GM19351 (cell line): Measurements from ENCODE around the gene NPDC1.

ENCODE experiments used
- ATAC-seq: cut with Tn5 transposase; IDR thresholded peaks from one replicate; pipeline ENCODE4 v1.9.1; 2021; ENCODE audit warnings: mild to moderate bottlenecking, moderate library complexity; ENCODE audit not compliant: unreplicated experiment

Gene NPDC1, protein sequence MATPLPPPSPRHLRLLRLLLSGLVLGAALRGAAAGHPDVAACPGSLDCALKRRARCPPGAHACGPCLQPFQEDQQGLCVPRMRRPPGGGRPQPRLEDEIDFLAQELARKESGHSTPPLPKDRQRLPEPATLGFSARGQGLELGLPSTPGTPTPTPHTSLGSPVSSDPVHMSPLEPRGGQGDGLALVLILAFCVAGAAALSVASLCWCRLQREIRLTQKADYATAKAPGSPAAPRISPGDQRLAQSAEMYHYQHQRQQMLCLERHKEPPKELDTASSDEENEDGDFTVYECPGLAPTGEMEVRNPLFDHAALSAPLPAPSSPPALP

DNA sequence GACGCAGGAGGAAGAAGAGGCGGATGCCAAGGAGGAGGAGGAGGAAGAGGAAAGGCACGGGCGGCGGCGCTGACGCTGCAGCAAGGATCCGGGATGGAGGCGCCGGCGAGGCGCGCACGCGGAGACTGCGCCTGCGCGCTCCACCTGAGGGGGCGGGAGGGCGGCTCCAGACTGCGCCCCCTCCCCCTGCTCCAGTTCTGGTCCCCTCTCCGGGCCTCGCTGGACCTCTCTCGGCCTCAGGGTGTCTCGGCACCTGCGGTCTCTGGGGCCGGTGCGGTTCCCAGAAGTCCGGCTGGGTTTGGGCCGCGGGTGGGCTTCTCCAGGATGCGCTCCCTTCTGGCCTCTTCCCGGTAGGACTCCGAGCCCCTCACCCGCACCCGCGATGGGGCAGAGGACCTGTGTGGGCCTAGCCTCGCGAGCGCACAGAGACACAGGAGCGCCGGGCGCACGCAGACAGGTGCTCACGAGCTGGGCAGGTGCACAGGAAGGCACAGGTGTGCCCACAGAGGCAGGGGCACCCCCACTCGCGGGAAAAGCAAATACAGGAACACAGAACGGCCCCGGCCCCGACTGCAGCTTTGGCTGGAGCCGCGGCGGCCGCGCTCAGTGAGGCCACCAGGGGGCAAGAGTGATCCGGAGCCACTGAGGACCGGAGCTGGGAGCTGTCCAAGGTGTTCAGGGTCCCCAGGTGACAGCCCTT is at the start of gene NPDC1:
Gene NPDC1 (minus strand): TSS at position 90 of the 700 bp plus-strand sequence. CDS start 188 bp downstream, outside the sequence.
- ATAC-seq = no peak

DNA sequence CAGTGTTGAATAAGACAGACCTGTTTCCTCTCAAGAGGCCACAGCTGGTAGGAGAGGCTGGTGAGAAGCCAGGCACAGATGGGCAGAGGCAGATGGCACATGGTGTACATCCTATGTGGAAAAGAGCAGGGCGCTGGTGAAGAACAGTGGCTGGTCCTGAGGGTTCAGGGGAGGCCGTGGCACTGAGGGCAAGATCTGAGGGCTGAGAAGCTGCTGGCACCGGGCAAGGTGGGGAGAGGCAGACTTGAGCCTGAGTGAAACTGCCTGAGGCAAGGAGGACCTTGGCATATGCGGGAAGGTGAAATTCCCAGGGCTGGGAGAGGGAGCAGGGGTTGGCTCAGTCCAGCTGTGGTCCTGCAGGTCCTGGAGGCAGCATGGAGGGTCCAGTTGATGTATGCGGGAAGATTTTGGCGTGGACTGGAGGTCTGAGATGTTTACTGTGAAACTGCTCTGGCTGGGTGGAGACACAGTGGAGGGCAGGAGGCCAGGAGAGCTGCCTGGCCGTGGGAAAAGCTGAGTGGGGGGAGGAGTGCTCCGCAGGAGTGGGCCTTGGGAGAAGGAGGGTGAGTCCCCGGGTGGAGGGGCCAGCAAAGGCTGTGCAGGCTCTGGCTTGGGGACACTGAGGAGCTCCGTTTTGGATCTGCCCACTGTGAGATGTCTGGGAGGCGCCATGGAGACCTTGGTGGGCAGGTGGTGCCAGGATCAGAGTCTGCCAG is 43.4 kb upstream of the NPDC1 start:
- no peak for ATAC-seq

GRCh38 chr9:137088121-137088520 is 42.1 kb upstream of the NPDC1 start:
- no peak for ATAC-seq

GRCh38 chr9:137087409-137087925 is 41.5 kb upstream of the NPDC1 start:
- no peak for ATAC-seq

DNA sequence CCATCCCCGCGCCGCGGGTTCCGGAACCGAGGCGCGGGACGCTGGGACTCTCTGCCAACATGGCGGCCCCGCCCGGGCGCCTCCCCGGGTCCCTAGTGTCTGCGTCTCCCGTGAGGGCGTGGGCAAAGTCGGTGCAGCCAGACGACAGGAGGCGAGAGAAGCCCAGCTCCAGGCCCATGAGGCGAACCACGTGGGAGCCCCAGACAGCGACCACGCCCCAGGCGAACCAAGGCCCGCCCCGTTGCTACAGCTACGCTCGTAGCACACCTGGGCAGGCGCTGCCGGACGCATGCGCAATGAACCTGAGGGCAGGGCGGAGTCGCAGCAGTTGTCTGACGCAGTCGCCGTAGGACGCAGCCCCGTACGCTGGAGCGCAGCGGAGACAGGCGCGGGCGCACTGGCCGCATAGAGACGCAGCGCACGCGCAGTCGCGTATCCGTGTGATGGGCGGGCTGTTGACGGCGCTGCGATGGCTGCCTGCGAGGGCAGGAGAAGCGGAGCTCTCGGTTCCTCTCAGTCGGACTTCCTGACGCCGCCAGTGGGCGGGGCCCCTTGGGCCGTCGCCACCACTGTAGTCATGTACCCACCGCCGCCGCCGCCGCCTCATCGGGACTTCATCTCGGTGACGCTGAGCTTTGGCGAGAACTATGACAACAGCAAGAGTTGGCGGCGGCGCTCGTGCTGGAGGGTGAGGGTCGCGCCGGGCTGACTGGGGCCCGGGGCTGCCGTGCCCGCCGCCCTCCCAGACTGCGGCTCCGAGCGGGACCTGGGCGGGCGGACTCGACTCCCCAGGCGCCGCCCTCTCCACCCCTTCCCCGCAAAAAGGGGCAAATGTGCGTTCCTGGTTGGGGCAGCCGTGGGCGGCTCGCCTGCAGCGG is 40.8 kb upstream of the NPDC1 start, which contains the start of gene MAN1B1:
Gene MAN1B1 (plus strand): TSS at position 455 of the 878 bp plus-strand sequence. CDS start 15 bp downstream, at position 470.
- peak; percentile 85 for ATAC-seq

DNA sequence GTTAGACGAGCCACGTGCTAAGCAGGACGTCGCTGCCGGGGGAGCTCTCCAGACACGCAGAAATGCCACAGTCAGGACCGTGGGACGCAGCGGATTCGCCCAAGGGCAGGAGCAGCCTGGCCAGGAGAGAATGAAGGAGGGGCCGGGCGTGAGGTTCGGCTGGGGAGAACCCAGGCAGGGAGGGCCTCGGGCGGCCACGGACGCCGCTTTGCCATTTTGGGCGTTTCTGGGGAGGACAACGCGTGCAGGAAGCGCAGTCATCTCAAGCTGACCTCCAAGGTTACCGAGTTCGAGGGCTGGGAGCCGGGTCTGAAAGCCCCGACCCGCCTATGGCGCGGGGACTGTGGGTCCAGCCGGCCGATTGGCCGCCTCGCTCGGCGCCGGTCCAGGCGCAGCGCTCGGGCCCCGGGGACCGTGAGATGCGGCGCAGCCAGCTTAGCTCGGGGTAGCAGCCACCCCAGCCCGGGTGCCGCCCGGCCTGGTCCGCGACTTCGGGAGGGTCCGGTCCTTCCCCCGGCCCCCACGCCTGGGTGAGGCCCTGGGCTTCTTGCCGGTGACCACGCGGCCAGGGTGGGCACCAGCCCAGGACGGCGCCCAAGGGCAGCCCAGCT is 40.0 kb upstream of the NPDC1 start:
- ATAC-seq = peak; percentile 2

DNA sequence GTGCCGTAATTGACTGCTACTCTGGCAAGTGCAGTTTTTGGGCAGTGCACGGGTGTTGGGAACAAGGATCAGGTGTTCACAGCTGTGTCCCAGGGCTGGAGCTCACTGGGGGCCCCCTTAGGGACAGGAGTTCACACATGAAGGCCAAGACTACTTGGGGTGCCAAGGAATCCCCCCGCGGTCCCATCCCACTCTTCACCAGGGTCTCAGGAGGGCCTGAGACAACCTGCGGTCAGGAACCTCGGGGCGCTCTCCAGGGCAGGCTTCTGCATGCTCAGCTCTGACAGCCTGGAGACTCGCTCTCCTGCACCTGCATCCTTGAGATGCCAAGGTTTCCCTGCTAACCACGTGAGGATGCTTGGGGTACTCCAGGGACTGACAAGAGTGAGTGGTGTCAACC is 38.5 kb upstream of the NPDC1 start:
- ATAC-seq = no peak

DNA sequence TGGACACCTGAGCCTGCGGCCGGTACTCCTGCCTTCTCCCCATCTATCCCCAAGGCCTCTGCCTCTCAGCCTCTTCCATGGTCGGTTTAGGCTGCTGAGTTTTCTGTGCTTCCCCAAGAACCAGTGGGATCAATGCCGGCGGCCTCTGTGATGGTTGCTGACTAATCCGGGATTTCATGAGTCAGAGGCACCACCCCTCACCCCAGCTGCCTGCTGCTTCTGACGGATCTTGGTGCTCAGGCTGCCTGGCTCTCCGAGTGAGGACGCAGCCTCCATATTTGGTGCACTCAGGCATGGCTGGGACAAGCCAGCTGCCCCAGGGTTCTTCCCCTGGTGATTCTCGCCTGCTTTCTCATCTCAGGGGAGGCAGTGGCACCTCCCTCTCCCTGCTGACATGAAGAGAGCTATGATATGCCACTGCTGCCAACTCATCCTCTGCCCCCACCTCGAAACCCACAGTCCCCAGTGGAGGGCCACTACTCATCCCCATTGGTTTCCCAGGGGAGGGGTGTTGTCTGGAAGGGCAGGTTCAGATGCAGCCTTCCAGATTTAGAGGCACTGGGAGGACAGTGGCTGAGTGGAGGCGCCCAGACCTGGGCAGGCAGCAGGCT is 37.5 kb upstream of the NPDC1 start:
- no peak for ATAC-seq

DNA sequence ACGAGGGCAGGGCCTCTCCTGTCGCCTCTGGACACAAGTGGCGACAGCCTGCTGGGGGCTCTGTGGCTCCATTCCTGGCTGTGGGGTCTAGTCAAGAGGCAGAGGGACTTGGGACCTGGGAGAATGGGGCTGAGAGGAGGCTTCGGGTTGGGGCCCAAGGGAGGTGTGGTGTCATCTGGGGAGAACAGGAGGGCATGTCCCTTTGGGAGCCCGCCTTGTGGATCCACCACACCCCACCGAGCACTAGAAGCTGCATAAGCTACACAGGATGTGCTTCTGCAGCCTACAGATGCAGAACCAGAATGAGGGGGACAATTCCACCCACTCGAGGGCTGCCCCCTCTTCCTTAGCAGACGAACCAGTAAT is 36.9 kb upstream of the NPDC1 start:
- ATAC-seq = no peak

DNA sequence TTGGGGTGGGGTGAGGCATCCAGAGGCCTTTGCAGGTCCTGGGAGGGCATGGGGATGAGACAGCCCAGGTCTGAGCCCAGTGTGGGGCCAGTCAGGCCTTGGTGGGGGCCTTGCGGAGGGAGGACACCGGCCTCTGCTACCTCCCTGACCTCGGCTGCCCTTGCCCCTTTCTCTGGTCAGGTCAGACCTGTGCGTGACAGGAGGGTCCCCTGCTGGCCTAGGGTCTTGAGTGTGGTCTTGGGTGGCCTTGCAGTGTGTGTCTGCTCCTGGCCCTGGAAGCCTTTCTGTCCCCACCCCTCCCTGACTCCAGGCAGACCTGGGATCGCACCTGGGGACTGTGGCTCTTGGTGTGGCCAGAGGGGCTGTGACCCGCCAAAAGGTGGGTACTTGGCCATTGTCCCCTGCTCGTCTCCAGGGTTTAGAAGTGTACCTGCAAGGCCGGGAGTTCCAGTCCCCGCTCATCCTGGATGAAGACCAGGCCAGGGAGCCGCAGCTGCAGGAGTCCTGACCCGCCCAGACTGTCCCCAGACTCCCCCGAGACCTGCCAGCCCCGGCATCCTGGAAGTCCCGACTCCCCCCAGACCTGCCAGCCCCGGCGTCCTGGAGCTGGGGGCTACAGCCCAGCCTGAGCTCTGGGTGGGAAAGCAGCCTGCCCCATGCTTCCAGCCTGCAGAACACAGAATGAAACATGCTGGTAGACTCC is 36.4 kb upstream of the NPDC1 start:
- no peak for ATAC-seq

- ATAC-seq = no peak
Measured at GRCh38 chr9:137080260-137081122, 34.5 kb upstream of the NPDC1 start.

GRCh38 chr9:137079401-137079787 is 33.4 kb upstream of the NPDC1 start:
- ATAC-seq = no peak

DNA sequence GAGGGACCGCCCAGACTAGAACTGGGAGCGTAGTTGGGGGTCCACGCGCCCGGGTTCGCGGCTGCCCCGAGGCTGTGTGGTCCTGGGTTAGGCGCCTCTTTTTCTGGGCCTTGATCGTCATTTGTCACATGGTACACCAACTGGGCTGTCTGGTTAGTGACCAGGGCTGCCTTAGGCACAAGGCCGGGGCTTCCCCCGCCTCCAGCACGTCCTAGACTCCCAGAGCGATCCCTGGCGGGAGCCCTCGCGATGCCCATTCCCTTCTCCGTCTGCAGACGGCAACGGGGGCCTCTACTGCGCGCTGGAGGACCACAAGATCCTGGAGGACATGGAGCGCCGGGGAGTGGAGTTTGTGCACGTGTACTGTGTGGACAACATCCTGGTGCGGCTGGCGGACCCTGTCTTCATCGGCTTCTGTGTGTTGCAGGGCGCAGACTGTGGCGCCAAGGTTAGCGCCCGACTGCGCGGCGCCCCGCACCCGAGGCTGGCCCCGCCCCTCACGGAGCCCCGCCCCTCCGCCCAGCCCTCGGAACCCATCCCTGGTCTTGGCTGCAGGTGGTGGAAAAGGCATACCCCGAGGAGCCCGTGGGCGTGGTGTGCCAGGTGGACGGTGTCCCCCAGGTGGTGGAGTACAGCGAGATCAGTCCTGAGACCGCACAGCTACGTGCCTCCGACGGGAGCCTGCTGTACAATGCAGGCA is 32.9 kb upstream of the NPDC1 start:
- no peak for ATAC-seq

DNA sequence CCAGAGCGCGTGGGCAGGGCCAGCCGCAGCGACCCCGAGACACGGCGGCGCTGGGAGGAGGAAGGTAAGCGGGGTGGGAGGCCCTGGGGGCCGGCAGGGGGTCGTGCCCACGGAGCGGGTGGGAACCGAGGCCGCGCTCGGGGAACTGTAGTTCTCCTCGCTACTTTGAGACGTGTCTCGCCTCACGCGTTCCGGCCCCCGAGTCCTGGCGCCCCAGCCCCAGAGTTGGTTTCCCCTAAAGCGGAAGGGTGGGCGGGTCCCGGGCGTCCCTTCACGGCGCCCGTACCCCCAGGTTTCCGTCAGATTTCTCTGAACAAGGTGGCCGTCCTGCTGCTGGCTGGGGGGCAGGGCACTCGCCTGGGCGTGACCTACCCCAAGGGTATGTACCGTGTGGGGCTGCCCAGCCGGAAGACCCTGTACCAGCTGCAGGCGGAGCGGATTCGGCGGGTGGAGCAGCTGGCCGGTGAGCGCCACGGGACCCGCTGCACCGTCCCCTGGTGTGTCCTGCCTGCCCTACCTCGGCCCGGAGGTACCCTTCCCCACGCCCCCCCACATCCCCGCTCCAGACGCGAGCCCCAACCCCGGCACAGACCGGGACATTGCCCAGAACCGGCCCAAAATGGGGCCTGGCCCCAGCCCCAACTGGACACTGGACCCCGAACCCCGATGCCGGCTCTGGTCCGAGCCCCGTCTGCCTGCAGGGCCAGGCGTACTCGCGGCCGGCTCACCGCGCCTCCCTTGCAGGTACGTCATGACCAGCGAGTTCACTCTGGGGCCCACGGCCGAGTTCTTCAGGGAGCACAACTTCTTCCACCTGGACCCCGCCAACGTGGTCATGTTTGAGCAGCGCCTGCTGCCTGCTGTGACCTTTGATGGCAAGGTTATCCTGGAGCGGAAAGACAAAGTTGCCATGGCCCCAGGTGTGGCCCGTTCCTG is 32.0 kb upstream of the NPDC1 start:
- ATAC-seq = peak; percentile 32

DNA sequence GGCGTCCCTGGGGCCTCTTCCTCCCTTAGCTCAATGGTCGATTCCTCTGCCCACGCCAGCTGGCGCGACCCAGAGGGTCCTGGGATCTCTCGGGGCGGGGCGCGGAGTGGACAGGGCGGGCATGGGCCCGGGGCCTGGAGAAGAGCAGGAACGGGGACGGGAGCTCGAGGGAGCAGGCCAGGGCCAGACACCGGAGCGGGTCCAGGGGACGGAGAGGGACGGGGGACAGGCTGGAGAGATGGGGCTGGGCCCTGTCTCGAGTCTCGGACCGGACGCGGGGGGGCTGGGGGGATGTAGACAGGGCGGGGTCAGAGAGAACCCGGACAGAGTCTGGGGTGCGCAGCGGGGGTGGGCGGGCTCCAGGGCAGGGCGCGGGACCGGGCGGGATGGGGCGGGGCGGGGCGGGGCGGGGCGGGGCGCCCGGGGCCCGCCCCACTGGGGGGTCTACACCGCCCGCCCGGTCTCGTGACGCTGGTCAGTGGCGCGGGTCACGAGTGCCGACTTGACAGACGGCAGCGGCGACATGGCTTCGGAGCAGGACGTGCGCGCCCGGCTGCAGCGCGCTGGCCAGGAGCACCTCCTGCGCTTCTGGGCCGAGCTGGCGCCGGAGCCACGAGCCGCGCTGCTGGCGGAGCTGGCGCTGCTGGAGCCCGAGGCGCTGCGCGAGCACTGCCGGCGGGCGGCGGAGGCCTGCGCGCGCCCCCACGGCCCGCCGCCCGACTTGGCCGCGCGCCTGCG is 31.2 kb upstream of the NPDC1 start, which contains the start of gene UAP1L1:
Gene UAP1L1 (plus strand): TSS at position 508 of the 738 bp plus-strand sequence. CDS start 16 bp downstream, at position 524.
- ATAC-seq = peak; percentile 58

- ATAC-seq = no peak
Measured at GRCh38 chr9:137076636-137077009, 30.6 kb upstream of the NPDC1 start.
